HG03045 (cell line): ENCODE data around the gene RHOJ.

Source experiments
- ATAC-seq: cut with Tn5 transposase; IDR thresholded peaks from one replicate; pipeline ENCODE4 v1.9.1; 2021; ENCODE audit warnings: mild to moderate bottlenecking, moderate library complexity; ENCODE audit not compliant: unreplicated experiment

Gene RHOJ

DNA sequence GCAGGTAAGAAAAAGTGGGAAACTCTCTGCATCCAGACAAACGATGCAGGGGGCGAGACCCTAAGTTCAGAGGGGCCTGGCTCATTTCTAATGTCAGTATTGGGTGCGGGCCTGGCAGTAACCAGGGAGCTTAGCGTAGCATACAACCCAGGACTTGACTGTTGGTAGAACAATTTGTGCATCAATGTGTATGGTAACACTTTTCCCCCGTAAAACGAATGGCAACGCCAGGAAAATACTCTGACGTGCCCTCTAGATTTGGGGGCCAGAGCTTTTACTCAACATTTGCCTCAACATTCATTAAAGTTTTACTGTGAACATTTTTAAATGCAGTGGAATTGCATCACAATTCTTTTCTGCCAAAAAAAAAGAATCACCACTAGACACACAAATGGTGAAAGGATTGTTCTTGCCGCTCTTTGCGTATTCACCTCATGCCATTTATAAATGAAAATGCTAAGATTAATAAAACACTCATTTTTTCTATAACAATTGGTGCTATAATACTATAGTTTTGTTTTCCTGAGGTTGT lies 867 bp downstream of the RHOJ start:
- no peak for ATAC-seq

- no peak for ATAC-seq
Observed at GRCh38 chr14:63205866-63206265, 1.6 kb downstream of the RHOJ start.

DNA sequence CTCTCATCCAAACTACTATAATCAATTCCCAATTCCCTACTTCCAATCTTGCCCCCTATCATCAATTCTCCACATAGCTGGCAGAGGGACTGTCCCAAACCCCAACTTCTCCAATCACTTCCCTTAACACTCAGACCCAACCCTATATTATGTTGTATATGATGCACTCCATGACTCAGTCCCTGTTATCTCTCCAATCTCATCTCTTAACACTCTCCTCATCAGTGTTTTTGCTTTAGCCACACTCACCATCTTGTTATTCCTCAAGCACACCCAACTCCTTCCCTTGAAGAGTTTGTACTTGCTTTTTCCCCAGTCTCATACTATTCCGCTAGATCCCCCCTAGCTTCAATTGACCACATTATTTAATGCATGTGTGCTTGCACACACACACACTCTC lies 4.9 kb downstream of the RHOJ start:
- no peak for ATAC-seq

DNA sequence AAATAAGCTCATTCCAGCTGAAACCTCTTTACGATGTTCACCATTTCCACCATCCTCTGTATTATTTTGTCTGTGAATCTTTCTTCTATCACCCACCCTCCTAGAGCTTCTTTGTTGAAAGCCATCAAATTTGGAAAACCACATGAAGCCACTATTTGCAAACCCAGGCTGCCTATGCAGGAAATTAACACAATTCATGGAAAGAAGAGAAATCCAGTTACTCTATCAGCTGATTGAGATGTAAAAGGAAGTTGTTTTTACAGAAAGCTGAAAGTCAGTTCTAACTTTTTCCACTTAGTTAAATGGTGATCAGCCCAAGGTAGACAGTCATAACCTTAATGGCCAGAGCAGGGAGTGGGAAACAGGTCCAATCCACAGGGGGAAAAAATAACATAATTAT lies 6.6 kb downstream of the RHOJ start:
- ATAC-seq, result no peak

DNA sequence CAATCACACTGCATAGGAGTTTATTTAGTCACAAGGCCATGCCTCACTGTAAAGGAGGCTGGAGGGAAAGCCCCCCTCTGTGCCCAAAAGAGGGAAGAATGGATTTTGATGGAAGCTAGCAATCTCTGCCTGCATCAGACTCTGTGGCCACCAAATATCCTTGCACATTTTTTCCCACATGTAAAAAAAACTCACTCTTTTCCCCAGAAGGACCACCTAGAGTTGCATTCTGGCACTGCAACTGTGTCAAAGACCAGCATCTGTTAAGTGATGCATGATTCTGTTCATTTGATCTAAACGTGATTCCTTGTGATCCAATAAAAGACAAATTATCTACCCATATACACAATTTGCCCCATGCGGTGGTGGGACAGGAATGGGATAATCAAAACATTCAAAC lies 8.0 kb downstream of the RHOJ start:
- no peak for ATAC-seq

- no peak for ATAC-seq
Observed at GRCh38 chr14:63212776-63213500, 8.7 kb downstream of the RHOJ start.

DNA sequence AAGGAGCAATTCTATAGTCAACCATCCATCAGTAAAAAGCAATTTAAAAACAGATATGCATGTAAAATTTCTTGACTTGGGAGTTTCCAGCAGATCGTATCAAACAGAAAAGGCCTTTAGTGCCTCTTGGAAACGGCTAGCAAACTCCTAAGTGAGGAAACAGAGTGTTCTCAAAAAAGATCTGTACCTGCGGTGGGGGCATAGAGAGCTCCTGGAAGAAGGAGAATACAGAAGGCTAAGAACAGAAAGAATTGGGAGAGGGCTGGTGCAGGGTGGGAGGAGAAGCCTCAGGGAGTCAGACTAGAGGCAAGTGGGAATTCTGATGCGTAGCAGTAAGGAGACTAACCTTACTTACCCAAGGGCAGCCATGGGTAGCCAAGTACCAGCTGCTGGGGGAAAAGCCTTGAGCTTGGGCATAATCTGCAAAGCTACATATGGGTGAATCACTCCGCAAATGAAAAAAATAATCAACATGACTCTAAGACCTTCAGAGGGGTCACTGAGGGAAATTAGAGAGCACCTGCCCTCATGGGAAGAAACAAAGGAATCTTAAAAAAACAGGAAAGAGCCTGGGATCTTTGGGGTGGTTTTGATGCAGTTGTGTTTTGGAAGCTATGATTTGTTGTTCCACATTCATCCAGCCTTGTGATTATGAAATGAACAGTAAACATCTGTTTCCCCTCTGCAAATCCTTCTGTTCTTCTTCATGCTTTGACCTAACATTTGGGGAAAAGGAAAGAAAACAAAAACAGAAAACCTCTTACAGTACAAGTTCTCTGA lies 10.4 kb downstream of the RHOJ start:
- ATAC-seq, result no peak

GRCh38 chr14:63220526-63220925 lies 16.3 kb downstream of the RHOJ start:
- no peak for ATAC-seq

DNA sequence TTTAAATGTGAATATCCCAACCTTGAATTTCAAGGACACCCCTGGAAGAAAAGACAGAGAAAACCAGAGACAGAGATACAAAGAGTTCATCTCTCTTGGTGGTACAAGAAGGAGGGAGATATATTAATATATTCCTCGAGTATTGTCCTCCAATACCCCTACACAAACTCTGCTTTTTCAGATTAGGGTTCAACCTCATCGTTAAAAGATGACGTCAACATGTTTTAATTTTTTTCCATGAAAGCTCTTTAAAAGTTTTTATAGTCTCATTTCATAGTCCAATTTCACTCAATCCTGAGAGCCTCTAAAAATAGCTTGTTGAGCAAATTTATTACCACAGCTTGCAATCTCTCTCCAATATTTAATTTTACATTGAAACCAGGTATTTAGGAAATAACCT lies 19.4 kb downstream of the RHOJ start:
- ATAC-seq, result no peak

DNA sequence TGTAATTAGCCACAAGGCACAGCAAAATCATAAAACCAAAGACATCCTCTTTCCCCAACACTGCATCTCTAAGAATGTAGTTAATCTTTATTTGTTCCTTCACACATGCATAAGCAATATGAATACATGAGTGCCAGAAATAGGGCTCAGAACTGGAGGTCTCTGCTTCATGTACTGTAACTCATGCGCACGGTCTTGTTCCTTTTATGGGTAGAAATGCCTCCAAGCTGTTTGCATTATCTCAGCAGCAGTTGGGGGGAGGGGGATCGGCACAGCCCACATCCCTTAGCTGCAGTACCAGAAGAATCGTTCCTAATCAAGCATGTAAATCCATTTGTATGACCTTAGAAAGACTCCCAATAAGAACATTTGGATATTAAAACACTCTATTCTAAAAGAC lies 20.0 kb downstream of the RHOJ start:
- ATAC-seq, result no peak

GRCh38 chr14:63228217-63228616 lies 24.0 kb downstream of the RHOJ start:
- no peak for ATAC-seq

DNA sequence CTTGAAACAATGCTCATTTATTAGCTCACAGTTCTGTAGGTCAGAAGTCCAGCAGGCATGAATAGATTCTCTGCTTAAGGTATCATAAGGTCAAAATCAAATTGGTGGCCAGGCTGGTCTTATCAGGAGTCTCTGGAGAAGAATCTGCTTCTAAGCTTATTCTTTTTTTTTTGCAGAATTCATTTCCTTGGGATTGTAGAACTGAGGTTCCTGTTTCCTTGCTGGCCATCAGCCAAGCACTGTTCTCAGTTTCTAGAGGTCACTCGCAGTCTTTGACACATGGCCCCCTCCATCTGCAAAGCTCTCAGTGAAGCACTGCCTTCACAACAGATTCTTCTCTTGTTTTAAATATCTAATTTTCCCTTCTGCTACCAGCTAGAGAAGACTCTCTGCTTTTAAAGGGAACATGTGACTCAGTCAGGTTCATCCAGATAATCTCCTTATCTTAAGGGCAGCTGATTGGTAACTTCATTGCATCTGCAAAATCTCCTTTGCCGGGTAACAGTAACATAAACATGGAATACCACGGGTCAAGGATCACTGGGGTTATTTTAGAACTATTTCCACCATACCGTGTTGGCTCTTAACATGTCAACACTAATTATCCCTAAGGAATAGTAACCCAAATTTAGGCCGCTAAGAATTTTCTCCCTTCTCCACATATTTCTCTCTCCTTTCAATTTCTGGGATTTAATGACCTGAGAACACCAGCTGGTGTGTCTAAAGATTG lies 25.3 kb downstream of the RHOJ start:
- ATAC-seq, result no peak

- ATAC-seq, result no peak
Observed at GRCh38 chr14:63231766-63232165, 27.5 kb downstream of the RHOJ start.

GRCh38 chr14:63237791-63238190 lies 33.5 kb downstream of the RHOJ start:
- no peak for ATAC-seq

DNA sequence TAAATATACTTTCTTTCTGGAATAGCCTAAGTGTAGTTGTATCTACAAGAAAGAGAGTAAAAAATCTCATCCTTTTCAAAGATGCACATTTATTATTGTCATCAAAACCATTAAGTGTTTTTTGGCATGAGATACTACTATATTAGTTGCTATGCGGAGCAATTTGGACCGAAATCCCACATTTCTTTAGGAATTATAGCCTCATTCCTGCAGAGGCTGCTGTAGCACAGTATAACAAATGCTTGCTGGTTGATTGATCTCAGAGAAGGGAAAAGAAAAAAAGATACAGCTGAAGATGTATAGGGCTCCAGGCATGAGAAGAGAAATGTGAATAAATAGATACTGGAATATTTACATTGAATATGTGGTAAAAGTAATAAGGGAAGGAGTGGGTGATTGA lies 36.0 kb downstream of the RHOJ start:
- no peak for ATAC-seq

- ATAC-seq, result no peak
Observed at GRCh38 chr14:63241096-63241495, 36.9 kb downstream of the RHOJ start.

GRCh38 chr14:63243646-63244045 lies 39.4 kb downstream of the RHOJ start:
- no peak for ATAC-seq

- no peak for ATAC-seq
Observed at GRCh38 chr14:63245893-63246292, 41.6 kb downstream of the RHOJ start.

GRCh38 chr14:63248211-63248610 lies 44.0 kb downstream of the RHOJ start:
- no peak for ATAC-seq

- ATAC-seq, result no peak
Observed at GRCh38 chr14:63249092-63249491, 44.8 kb downstream of the RHOJ start.

GRCh38 chr14:63257299-63257698 lies 53.1 kb downstream of the RHOJ start:
- ATAC-seq, result no peak

DNA sequence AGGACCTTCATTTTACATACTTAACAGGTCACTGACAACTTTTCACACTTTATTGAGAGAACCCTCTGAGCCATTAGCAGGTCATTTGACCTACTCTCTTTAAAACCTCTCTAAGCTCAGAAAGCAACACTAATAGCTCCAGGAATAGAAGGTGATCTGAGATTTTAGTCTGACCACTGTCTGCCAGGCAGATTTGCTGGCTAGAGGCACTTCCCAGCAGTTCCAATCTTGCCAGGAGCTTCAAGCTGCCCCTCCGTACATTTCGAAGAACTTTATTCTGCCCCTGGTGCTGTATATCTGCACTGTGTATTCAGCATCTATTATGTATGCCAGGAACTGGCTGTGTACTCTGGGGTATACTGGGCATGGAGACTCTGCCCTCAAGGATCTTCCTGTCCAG lies 58.2 kb downstream of the RHOJ start:
- ATAC-seq, result no peak
